Suppressor macrophage treated with lipopolysaccharide for 1 hour (primary cell): ENCODE data around the gene ANGPTL2.

ENCODE experiments used
- DNase-seq, 3 donors: peaks; one replicate each; pipeline ENCODE4 v3.0.0-alpha.2; 2020 to 2022

Gene ANGPTL2

DNA sequence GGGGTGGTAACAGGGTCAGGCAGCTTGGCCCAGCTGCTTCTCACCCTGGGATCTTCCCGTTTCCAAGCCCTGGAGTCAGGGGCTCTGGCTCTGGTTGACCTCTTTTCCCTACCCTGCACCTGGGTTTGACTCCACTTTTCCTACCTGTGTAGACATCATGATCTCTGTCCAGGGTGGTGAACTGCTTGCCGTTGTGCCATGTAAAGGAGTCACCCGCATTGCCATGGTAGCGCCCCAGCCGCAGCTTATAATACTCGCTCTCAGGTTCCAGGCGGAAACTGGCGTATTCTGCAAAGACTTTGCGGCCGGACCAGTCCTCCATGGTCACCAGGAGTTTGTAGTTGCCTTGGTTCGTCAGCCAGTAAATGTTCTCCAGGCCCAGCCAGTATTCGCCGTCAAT, 30.9 kb downstream of the ANGPTL2 start:
- no peak for DNase-seq

- DNase-seq, result no peak
Measured at GRCh38 chr9:127090341-127090985, 32.0 kb downstream of the ANGPTL2 start.

DNA sequence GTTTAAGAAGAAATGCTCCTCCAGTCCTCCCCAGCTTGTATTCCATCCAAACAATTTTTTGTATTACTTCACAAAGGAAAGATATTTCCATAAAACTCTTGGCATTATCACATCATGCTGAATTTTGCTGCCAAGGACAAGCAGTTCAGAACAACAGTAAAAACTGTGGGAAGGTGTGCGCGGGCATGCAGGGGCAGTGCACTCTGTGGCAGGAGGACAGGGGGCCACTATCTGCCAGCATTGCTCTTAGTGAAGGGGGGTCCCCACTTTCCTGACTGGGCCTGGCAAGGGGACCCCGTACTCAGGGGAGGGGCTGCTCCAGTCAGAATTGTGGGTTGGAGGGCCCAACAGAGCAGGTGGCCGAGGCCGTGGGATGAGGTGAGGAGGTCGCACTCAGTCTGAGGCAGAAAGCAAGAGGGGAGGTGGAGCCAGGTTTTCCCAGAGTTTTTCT, 32.8 kb downstream of the ANGPTL2 start:
- no peak for DNase-seq

DNA sequence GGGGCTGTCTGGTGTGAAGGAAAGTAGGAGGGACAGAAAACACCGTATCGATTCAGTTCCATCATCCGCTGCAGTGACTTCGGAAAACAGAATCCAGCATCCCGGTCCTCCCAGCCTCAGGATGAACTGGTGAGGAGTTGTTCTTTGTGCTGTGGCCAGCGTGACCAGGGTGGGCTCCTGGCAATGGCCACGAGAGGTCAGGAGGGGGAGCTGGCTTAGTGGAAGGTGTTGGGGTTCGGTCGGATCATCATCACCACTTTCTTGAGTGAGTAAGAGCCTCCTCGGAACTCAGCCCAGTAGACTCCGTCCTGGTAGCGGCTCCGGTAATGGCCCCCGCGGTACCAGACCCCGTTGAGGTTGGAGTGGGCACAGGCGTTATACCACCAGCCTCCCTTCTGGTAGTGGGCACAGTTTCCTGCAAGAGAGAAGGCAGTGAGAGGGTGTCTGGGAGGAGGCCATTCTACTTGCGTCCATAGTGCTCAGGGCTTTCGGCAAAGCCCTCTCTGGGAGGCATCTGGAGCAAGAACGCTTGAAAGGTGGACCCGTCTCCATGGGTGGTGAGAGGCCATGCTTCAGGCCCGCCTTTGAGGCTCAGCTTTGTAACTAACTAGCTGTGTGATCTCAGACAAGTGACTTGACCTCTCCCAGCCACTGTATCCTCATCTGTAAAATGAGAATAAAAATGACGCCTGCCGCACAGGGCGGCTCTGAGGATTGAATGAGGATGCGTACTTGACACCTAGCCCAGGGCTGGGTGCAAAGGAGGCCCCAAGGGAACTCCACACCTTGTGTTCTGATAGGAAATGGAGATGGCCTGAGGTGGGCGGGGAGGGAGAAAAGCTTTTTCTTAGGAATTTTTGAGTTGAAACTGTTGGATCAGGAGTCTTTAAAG, 33.5 kb downstream of the ANGPTL2 start:
- DNase-seq, result no peak

GRCh38 chr9:127087836-127088235, 34.6 kb downstream of the ANGPTL2 start:
- no peak for DNase-seq

- DNase-seq, result no peak
Measured at GRCh38 chr9:127087411-127087810, 35.0 kb downstream of the ANGPTL2 start.

DNA sequence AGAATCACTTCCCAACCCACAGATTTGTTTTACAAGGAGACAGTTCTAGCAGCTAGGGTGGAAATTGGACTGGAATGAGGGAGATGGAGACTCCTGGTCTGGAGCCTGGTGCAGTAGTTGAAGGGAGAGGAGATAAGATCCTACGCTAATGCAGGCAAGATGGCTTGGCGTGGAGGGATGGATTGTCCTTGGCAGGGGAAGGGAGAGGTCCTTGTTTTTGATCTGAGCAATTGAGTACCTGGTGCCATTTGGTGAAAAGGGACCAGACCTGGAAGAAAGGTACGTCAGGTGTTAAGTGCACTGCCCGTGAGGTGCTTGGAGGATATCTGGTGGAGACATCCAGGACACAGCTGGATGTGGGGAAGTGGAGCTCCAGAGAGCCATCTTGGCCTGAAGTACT, 35.7 kb downstream of the ANGPTL2 start:
- no peak for DNase-seq

DNA sequence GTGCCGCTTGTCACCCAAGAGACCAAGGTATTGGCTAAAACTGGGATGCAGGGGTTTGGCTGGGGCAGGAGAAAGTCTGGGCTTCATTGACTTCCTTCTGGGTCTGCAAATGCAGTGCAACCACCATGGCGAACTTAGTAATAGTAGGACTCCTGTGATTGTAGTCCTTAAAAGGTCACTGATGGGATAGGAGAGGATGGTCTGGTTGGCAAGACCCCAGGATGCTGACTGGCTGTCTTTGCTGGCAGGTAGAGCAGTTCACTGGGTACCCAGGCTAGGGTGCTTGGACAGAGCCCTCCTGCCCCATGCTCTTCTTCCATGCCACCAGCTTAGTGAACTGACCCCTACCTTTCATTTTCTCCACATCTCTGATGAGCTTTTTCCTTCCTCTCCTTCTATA, 37.2 kb downstream of the ANGPTL2 start:
- DNase-seq, result no peak

GRCh38 chr9:127084076-127085039, 38.1 kb downstream of the ANGPTL2 start:
- DNase-seq, result no peak

DNA sequence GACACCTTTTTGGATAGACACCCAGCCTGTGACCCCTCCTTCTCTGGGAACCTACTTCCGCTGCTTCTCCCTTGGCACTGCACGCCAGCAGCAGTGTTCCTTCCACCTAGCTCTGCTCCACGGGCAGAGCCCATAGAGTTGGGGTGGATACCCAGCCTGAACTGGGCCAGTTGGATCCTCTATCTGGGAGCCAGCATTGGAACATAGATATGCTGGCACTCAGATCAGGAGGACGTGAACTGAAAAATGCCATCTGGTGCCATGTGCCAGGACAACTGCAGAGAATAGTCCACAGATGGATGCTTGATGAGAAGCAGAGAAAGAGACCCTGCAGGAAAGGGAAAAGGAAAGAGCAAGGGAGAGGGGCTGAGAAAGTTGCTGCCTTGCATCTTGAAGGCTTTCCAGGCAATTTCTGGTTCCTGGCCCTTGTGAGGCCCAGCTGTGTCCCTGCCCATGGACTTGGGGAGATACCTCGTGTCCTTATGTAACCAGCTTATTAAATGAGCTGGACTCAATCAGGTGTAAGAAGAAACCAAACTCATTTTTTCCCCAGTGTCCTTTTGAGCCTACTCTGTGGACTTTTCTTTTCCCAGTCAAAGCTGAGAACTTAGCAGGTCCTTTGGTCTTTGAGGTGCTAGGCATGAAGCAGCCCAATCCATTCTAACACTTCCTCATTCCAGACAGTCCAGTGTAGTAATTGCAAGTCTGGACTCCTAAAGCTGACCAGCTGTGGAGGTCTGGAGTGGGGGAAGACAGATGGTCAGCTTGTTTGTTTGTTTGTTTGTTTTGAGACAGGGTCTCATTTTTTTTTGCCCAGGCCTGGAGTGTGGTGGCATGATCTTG, 39.1 kb downstream of the ANGPTL2 start:
- no peak for DNase-seq

- DNase-seq, result no peak
Measured at GRCh38 chr9:127081250-127082185, 40.9 kb downstream of the ANGPTL2 start.

DNA sequence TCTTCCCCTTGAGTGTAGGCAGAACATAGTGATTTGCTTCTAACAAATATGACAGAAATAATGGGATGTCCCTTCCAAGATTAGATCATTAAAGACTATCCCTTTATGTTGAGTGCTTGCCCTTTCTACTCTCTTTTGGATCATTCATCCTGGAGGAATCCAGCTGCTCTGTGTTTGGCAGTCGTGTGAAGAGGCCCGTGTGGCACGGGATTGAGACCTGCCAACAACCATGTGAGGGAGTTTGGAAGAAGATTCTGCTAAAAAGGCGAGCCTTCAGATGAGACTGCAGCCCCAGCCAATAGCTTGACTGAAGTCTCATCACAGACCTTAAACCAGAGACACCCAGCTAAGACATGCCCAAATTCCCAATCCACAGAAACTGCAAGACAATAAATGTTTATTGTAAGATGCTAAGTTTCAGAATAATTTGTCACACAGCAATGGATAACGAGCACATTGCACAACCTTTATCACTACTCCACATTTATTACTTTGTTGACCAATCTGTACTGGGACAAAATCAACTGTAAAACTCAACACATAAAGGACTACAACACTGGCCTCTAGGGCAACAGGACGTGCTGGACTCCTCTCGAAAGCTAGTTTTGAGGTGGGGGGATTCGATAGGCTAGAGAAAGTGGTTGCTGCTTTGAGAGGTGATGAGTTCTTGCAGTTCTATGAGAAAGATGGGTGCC, 42.8 kb downstream of the ANGPTL2 start:
- no peak for DNase-seq

DNA sequence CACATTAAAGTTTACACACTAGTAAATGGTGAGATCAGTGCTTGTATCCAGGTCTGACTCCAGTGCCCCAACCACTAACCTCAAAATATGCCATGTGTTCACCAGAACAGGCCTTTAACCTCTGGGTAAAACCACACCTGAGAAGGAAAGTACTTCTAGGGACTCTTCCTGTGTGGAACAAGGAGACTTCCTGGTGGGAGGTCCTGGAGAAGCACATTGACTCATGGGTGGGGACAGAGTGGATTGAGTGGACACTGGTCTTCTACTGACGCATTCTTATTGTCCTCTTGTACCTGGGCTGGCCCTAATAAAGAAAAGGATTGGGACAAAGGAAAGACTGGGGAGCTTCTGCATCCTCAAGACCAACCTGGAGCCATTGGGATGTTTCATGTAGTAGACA, 43.4 kb downstream of the ANGPTL2 start:
- DNase-seq, result no peak

DNA sequence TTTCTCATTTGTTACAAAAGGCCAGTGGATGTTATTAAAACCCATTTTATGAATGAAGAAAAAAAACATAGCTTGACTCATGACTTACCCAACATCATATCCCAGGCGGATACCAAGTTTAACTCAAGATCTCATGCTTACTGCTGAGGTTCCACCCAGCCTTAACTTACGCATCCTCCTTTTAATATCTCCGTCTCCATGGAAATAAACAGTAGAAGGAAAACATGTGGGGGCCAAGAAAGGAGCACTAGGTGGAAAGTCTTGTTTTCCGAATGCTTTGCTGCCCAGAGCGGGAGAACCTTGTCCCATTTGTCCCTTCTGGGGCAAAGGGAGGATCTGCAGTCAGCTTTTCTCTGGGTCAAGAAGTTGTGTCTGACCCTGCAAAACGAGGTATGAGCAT, 44.1 kb downstream of the ANGPTL2 start:
- no peak for DNase-seq

DNA sequence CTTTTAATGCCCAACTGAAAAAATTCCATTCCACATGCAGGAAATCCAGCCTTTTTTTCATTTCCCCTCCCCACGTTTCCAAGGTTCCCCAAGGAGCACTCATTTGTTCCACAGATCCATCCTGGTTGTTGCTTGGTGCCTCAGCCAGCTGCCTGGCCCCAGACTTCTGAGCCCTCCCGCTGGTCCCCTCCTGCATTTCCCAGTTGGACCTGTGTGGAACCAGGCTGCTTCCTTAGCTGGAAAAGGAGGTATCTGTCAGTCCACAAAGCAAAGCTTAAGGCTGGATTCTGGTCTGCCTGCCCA, 44.8 kb downstream of the ANGPTL2 start:
- DNase-seq, result no peak

- peak in 2 of 3 donors; percentile 8 to 13 for DNase-seq
Measured at GRCh38 chr9:127076860-127077643, 45.4 kb downstream of the ANGPTL2 start.

GRCh38 chr9:127075624-127076372, 46.6 kb downstream of the ANGPTL2 start:
- DNase-seq, result no peak

DNA sequence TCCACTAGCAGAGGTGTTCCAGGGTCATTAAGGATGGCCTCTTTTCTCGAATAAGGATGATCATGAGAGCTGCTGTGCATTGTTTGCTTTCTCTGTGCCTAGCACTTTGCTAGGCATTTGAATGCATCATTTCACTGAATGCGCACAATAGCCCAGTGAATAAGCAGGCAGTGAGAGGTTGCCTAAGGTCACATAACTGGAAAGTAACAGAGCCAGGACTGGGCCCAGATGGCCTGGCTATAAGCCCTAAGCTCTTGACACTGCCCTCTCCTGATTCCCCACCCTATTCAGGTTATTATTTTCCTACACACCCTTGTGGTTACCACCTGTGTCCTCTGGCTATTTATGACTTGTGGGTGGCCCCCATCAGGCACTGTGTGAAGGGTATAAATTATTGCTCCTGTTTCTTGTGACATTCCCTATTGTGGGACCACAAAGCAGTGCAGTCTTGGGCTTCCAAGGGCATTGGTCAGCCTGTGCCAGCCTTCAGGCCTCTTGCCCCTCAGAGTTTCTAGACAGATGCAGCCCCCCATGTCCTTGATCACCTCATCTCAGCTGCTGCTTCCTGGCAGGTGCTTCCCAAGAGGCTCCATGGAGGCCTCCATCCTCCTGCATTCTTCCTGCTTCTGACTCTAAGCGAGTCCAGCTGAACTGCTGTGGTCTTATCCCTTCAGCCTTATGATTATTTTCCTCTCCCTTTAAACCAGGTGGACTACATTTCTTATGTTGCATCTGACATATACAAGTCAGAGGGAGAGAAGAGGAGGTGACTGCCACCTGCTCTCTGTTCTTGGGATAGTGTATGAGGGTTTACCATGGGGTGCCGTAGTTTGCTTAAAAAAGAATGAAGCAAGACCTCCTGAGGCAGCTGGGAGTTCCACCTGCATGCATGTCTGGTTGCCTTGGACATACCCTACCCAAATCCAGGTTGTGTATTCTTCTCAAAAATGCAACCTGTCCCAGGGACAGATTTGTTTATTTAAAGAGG, 47.6 kb downstream of the ANGPTL2 start:
- DNase-seq, result no peak
